ENCODE measurements around the gene DBNDD1. TPM values are rescaled to one million over a fixed set of nuclear protein-coding genes. Genes with fewer than 3 reads are reported as not detected.

DBNDD1 gene
- total RNA-seq, 1 donor from 2014 or later, result 77.8 TPM

- H3K27ac Mint-ChIP-seq (ENCODE audit: unreplicated experiment), result peak overlapping the region; percentile 48
- no peak for TF ChIP-seq CTCF (IDR thresholded peaks at IDR 0.05; ENCODE audit: partially characterized antibody, unreplicated experiment)
- no peaks in the 10 kb centered on the region for H3K36me3 Mint-ChIP-seq (ENCODE audit: unreplicated experiment)
- H3K9me3 Mint-ChIP-seq (ENCODE audit: unreplicated experiment), result peaks cover 6% of the 10 kb centered on the region
- DNase-seq, result no peak
- peaks cover 5% of the 10 kb centered on the region for H3K27me3 Mint-ChIP-seq (ENCODE audit: unreplicated experiment)
- H3K4me3 Mint-ChIP-seq (ENCODE audit: unreplicated experiment), result no peak overlapping the region
- peaks cover 4% of the 10 kb centered on the region for H3K4me1 Mint-ChIP-seq (ENCODE audit: low read depth, unreplicated experiment)
Measured at GRCh38 chr16:90002759-90003158, 16.5 kb downstream of the DBNDD1 start.

- no peaks in the 10 kb centered on the region for H3K36me3 Mint-ChIP-seq (ENCODE audit: unreplicated experiment)
- peaks cover 5% of the 10 kb centered on the region for H3K27me3 Mint-ChIP-seq (ENCODE audit: unreplicated experiment)
- H3K9me3 Mint-ChIP-seq (ENCODE audit: unreplicated experiment), result peaks cover 6% of the 10 kb centered on the region
- H3K27ac Mint-ChIP-seq (ENCODE audit: unreplicated experiment), result no peak overlapping the region
- no peak for TF ChIP-seq CTCF (IDR thresholded peaks at IDR 0.05; ENCODE audit: partially characterized antibody, unreplicated experiment)
- no peaks in the 10 kb centered on the region for H3K4me1 Mint-ChIP-seq (ENCODE audit: low read depth, unreplicated experiment)
- H3K4me3 Mint-ChIP-seq (ENCODE audit: unreplicated experiment), result no peak overlapping the region
- DNase-seq, result no peak
Measured at GRCh38 chr16:90001761-90002503, 17.3 kb downstream of the DBNDD1 start.

DNA sequence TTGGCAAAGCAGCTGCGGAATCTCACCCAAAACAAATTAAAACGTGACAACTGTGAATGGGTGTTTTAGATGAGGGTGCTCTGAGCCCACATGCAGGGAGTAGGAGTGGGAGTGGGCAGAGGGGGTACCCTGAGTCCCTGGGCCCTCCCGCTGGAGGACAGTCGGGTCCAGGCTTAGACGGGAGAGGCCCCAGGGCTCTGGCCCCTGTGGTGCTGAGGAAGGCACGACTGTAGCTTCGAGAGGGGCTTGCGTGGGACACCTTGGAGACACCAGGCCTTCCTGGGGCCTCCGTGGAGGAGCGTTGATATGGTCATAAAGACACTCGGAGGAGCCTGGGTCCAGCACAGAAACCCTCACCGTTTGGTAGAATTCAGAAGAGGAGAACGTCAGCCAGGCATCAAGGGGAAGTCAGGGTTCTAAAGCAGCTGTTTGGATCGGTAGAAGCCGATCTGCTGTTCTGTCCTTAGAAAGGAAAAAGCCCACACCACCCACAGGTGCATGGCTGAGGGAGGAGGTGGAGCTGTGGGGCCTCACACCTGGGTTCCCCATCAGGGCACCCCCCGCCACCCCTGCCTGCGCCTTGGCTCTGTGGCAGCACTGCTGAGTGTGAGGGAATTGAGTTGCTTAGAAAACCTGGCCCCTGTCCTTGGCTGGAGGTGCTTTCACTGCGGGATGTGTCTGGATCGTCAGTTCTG lies 18.4 kb downstream of the DBNDD1 start:
- peaks cover 6% of the 10 kb centered on the region for H3K27me3 Mint-ChIP-seq (ENCODE audit: unreplicated experiment)
- no peak for DNase-seq
- peaks cover 11% of the 10 kb centered on the region for H3K9me3 Mint-ChIP-seq (ENCODE audit: unreplicated experiment)
- no peaks in the 10 kb centered on the region for H3K4me1 Mint-ChIP-seq (ENCODE audit: low read depth, unreplicated experiment)
- no peak for TF ChIP-seq CTCF (IDR thresholded peaks at IDR 0.05; ENCODE audit: partially characterized antibody, unreplicated experiment)
- H3K4me3 Mint-ChIP-seq (ENCODE audit: unreplicated experiment), result no peak overlapping the region
- H3K27ac Mint-ChIP-seq (ENCODE audit: unreplicated experiment), result no peak overlapping the region
- no peaks in the 10 kb centered on the region for H3K36me3 Mint-ChIP-seq (ENCODE audit: unreplicated experiment)

- H3K4me3 Mint-ChIP-seq (ENCODE audit: unreplicated experiment), result no peak overlapping the region
- DNase-seq, result no peak
- peaks cover 15% of the 10 kb centered on the region for H3K9me3 Mint-ChIP-seq (ENCODE audit: unreplicated experiment)
- no peaks in the 10 kb centered on the region for H3K4me1 Mint-ChIP-seq (ENCODE audit: low read depth, unreplicated experiment)
- no peak overlapping the region for H3K27ac Mint-ChIP-seq (ENCODE audit: unreplicated experiment)
- TF ChIP-seq CTCF (IDR thresholded peaks at IDR 0.05; ENCODE audit: partially characterized antibody, unreplicated experiment), result no peak
- peaks cover 12% of the 10 kb centered on the region for H3K27me3 Mint-ChIP-seq (ENCODE audit: unreplicated experiment)
- H3K36me3 Mint-ChIP-seq (ENCODE audit: unreplicated experiment), result no peaks in the 10 kb centered on the region
Measured at GRCh38 chr16:89999831-90000574, 19.3 kb downstream of the DBNDD1 start.
